Measurements from ENCODE around the gene TMEM114. TPM values are rescaled to one million over a fixed set of nuclear protein-coding genes. Genes with fewer than 3 reads are reported as not detected.
"Not testable (repeated sequence)": the region's sequence is repeated elsewhere in the genome, so short reads cannot be mapped to it uniquely, and the experiment has no call there.

The TMEM114 gene
- total RNA-seq, 2 experiments from 2014 or later: not detected

DNA sequence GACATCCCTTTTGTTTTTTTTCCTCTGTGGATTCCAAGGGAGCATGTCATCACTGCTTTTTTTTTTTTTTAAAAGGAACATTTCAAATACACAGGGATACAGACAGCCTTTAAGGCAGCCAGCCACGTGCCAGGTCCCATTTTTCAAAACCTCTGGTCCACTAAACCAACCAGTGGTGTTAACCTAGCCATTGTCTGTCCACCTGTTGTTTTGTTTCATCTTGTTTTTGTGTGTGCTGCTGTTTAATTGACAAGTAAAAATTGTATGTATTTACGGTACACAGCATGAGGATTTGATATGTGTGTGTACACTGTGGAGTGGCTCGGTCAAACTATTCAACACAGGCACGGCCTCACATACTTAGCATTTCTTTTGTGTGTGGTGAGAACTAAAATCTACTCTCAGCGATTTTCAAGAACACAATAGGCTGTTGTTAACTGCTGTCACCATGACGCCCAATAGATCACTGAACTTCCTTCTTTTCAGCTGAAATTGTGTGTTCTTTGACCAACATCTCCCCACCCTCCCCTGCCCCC, 19.2 kb downstream of the TMEM114 start:
- no peak overlapping the region for H3K27ac Mint-ChIP-seq
- H3K36me3 Mint-ChIP-seq (ENCODE audit: low read depth): no peaks in the 10 kb centered on the region
- H3K27me3 Mint-ChIP-seq: peaks cover 19% of the 10 kb centered on the region
- H3K4me3 Mint-ChIP-seq: no peak overlapping the region
- peaks cover 2% of the 10 kb centered on the region for H3K4me1 Mint-ChIP-seq (ENCODE audit: low read depth)
- H3K9me3 Mint-ChIP-seq: no peaks in the 10 kb centered on the region
- DNase-seq (no peak), ATAC-seq (no peak)
- CTCF ChIA-PET: interaction anchor here (1.3 kb wide), 1 partner anchor 365 kb away, joined by 4 read pairs; no protein-coding TSS in a partner anchor
- POLR2A ChIA-PET: no interaction called here
- TF ChIP-seq, protein P1, sequence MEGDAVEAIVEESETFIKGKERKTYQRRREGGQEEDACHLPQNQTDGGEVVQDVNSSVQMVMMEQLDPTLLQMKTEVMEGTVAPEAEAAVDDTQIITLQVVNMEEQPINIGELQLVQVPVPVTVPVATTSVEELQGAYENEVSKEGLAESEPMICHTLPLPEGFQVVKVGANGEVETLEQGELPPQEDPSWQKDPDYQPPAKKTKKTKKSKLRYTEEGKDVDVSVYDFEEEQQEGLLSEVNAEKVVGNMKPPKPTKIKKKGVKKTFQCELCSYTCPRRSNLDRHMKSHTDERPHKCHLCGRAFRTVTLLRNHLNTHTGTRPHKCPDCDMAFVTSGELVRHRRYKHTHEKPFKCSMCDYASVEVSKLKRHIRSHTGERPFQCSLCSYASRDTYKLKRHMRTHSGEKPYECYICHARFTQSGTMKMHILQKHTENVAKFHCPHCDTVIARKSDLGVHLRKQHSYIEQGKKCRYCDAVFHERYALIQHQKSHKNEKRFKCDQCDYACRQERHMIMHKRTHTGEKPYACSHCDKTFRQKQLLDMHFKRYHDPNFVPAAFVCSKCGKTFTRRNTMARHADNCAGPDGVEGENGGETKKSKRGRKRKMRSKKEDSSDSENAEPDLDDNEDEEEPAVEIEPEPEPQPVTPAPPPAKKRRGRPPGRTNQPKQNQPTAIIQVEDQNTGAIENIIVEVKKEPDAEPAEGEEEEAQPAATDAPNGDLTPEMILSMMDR (IDR thresholded peaks at IDR 0.05): no peak
- intact Hi-C loops (cut with micrococcal nuclease): no loop called here

DNA sequence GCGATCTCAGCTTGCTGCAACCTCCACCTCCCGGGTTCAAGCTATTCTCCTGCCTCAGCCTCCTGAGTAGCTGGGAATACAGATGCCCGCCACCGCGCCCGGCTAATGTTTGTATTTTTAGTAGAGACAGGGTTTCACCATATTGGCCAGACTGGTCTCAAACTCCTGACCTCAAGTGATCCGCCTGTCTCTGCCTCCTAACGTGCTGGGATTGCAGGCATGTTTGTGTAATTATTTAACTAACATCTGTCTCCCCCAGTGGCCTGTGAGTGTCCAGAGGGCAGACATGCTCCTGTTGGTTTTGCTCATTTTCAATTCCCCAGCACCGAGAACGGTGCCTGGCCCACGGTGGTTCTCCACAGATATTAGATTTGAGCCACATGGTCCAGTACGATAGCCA, 19.9 kb downstream of the TMEM114 start:
- H3K36me3 Mint-ChIP-seq (ENCODE audit: low read depth); ATAC-seq; H3K4me3 Mint-ChIP-seq; DNase-seq; intact Hi-C loops (cut with micrococcal nuclease); H3K4me1 Mint-ChIP-seq (ENCODE audit: low read depth); H3K9me3 Mint-ChIP-seq; POLR2A ChIA-PET; H3K27ac Mint-ChIP-seq: not testable (repeated sequence)
- CTCF ChIA-PET: interaction anchor here (1.0 kb wide), 1 partner anchor 48 kb away, joined by 3 read pairs; no protein-coding TSS in a partner anchor
- peaks cover 19% of the 10 kb centered on the region for H3K27me3 Mint-ChIP-seq

DNA sequence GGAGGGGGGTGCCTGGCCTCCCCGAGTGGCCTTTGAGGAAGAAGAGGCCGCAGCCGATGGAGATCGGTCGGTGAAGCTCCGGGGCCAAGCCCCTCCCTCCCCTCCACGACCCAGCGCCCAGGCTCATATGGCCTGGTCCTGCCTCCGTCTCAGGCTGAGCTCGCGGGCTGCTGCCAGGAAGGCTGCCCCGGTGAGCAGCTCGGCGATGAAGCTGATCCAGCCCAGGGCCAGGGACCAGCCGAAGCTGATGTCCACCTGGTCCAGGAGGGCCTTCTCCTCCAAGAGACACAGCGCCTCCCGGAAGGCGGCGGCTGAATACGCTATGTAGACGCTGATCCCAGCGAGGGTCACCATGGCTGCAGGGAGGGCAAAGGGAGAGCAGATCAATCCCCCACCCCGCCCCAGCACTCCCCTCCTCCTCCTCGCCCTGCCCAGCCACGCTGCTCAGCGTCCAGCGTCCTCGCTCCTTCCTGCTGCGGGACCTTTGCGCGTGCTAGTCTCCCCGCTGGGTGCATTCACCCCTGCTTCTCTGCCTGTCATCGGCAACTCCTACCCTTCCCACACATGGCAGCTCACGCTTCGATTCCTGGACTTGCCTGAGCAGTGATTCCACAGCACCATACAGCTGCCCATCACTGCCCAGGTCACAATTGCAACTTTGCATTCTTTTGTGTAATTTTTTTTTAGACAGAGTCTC, 20.5 kb downstream of the TMEM114 start:
- Mint-ChIP-seq H3K9me3 (no peaks in the 10 kb centered on the region), H3K27me3 (peaks cover 16% of the 10 kb centered on the region), H3K4me1 (ENCODE audit: low read depth) (peaks cover 2% of the 10 kb centered on the region), H3K27ac (no peak overlapping the region), H3K4me3 (no peak overlapping the region), H3K36me3 (ENCODE audit: low read depth) (no peaks in the 10 kb centered on the region)
- DNase-seq (no peak), ATAC-seq (no peak)
- POLR2A ChIA-PET: no interaction called here
- TF ChIP-seq, protein P1 (IDR thresholded peaks at IDR 0.05): no peak
- CTCF ChIA-PET: interaction anchor here (0.6 to 3.2 kb wide), 4 partner anchors 48 to 312 kb away, joined by 3 to 25 read pairs (median 3); partner anchors contain the start of genes LITAFD and METTL22
- intact Hi-C loops (cut with micrococcal nuclease): loop anchor here (5.0 kb wide), 3 partner anchors 88 to 313 kb away; partner anchors contain the start of genes LITAFD, PMM2 and TMEM186

DNA sequence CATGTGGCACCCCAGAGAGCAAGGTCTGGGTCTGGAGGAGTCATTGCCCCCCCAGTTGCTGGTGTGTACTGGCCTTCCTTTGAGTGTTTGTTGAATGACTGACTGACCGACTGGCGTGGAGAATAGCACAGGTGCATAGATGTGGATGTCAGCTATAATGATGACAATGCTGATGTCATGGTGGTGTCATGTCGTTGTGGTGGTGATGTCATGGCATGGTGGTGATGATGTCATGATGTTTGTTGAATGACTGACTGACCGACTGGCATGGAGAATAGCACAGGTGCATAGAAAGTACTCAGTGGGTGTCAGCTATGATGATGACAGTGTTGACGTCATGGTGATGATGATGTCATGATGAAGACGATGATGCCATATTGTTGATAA, 22.1 kb downstream of the TMEM114 start:
- H3K27ac Mint-ChIP-seq: no peak overlapping the region
- POLR2A ChIA-PET: no interaction called here
- CTCF ChIA-PET: interaction anchor here (0.5 to 3.2 kb wide), 6 partner anchors 49 to 1790 kb away, joined by 3 to 25 read pairs (median 4); partner anchors contain the start of gene LITAFD

More for the DNA sequence above, 22.1 kb downstream of the TMEM114 start:
- DNase-seq (no peak), ATAC-seq (no peak)
- intact Hi-C loops (cut with micrococcal nuclease): loop anchor here (5.0 kb wide), 3 partner anchors 89 to 314 kb away; partner anchors contain the start of genes LITAFD, PMM2 and TMEM186
- H3K27me3 Mint-ChIP-seq: peaks cover 9% of the 10 kb centered on the region
- H3K4me3 Mint-ChIP-seq: no peak overlapping the region
- TF ChIP-seq, protein P1 (IDR thresholded peaks at IDR 0.05): no peak
- H3K36me3 Mint-ChIP-seq (ENCODE audit: low read depth): no peaks in the 10 kb centered on the region
- peaks cover 2% of the 10 kb centered on the region for H3K4me1 Mint-ChIP-seq (ENCODE audit: low read depth)
- H3K9me3 Mint-ChIP-seq: no peaks in the 10 kb centered on the region

All from activated CD8-positive, alpha-beta T cell treated with anti-CD3 and anti-CD28 coated beads for 36 hours (primary cell).